Ovary (tissue), 9 donors: ENCODE data around the gene KCNQ4. TPM values are rescaled to one million over a fixed set of nuclear protein-coding genes. Genes with fewer than 3 reads are reported as not detected.
A peak's percentile ranks its signal among the peaks of the same experiment; 100 is the strongest.

ENCODE experiments used
- DNase-seq, 5 donors: peaks; one replicate each; pipeline ENCODE4 v3.0.0-alpha.2; 2019 to 2020
- H3K27ac ChIP-seq, 2 donors: fragments of 200-600 bp; one replicate each; pipeline versions ENCODE4 v1.5.1 to v1.8.0; 2019 to 2022
- H3K27me3 ChIP-seq: fragments of 200-600 bp; one replicate; pipeline ENCODE4 v1.8.0; 2022
- H3K36me3 ChIP-seq: fragments of 200-600 bp; sonication (generic); one replicate; pipeline ENCODE4 v1.5.1; 2019
- H3K4me1 ChIP-seq: one replicate; pipeline ENCODE4 v1.8.1; 2013; ENCODE audit warnings: mild to moderate bottlenecking, moderate library complexity; ENCODE audit not compliant: insufficient read depth
- H3K4me3 ChIP-seq: fragments of 200-600 bp; sonication (generic); one replicate; pipeline ENCODE4 v1.5.1; 2017
- H3K9me3 ChIP-seq, 2 donors: fragments of 200-600 bp in 1 of 2; sonication (generic) in 1 of 2; one replicate each; pipeline versions ENCODE4 v1.5.1 to v1.8.1; 2013 to 2019; ENCODE audit warnings: mild to moderate bottlenecking in 1 of 2, moderate library complexity in 1 of 2
- EP300 ChIP-seq: sonication (generic); formaldehyde crosslinking; IDR thresholded peaks from one replicate; pipeline ENCODE4 v1.6.1; 2017; ENCODE audit warnings: antibody characterized with exemption
- POLR2A ChIP-seq: fragments of 450-650 bp; IDR thresholded peaks from one replicate; pipeline ENCODE4 v1.6.1; 2017; ENCODE audit warnings: antibody characterized with exemption, mild to moderate bottlenecking, moderate library complexity
- WGBS, 3 donors: extraction: QIAGEN DNeasy Blood & Tissue Kit in 1 of 3; methylation state at CpG; one replicate each; pipeline versions ENCODE4 v1.1.5 to v1.1.7; 2013 to 2017; 5-methylcytosine and 5-hydroxymethylcytosine counted together
- intact Hi-C, 4 donors: fragments of 100-400 bp; cut with DNase I; formaldehyde crosslinking; loops; one replicate each; pipeline versions ENCODE4 v1.11.0 to v1.15.1; 2022 to 2023
- polyA plus RNA-seq, 2 donors: library from polyadenylated mRNA; stranded (reverse); fragments of 200-250 nt in 1 of 2; fragments of 350-450 nt in 1 of 2; fragmentation: Illumina TruSeq in 1 of 2; extraction: RNeasy Lipid Tissue Mini Kit (QIAGEN cat#74804) in 1 of 2; gene quantifications; one replicate each; pipeline ENCODE4 v1.2.3, GENCODE V29; 2013 to 2014
- total RNA-seq, 7 donors: library from RNA; depleted of rRNA in 2 of 7; stranded (reverse); fragments of >200 nt in 2 of 7; fragmentation: NEBNext Ultra II Directional in 3 of 7; extraction: Animal tissue kit (Norgen Biotek cat#: 25700) in 3 of 7; gene quantifications; one replicate each; pipeline versions ENCODE4 v1.1.0 to v1.2.4, GENCODE V29; 2016 to 2023
- TF ChIP-seq, protein P1 (sequence below), 3 donors: fragments of 450-650 bp in 2 of 3; fragments of 200-600 bp in 1 of 3; IDR thresholded peaks; one replicate each; pipeline versions ENCODE4 v1.5.1 to v1.8.0; 2016 to 2022; ENCODE audit warnings: antibody characterized with exemption in 3 of 3, mild to moderate bottlenecking in 1 of 3
- donor health status: DM: no; HTN: no; CAD: no; lungs with moderate emphysema.
- donor health status: DM: no; HTN: no; CAD: no.
- donor health status: Bipolar disorder and iron deficiency.
- donor health status: DM: yes; HTN: yes; CAD: no.
- donor health status: DM: no; HTN: no; CAD: no.
- donor health status: DM: yes; HTN: yes; CAD: no.

Gene KCNQ4
- total and polyA plus RNA-seq, 9 donors: 0.36 to 3.1 (median 0.84) TPM

DNA sequence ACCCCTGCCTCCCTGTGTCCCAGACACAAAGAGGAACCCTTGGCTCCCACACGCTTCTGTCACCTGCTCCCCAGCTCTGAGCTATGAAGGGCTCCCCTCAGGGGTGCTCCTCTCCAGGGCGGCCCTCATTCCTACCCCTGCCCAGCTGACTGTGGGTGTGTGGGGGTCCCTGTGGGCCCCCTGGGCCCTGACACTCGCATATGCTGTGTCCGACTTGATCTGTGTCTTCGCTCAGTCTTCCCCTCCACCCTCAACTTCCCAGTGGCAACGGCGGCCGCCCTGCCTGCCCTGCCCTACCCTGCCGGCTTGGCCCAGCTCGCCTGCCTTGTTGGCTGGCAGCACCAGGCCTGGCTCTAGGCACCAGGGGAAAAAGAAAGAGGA lies 1.2 kb downstream of the KCNQ4 start:
- H3K4me1 ChIP-seq: peaks cover 9% of the 10 kb centered on the region
- WGBS, 3 donors: 85 to 92% (median 92%) methylated on average over 10 of the region's 10 CpGs
- peak overlapping the region; percentile 50 for H3K4me3 ChIP-seq
- no peak overlapping the region for H3K27ac ChIP-seq
- intact Hi-C loops: loop anchor here in 1 of 4 donors (10.0 kb wide), 1 partner anchor 60 kb away; no protein-coding TSS in a partner anchor
- no peaks in the 10 kb centered on the region for H3K9me3 ChIP-seq
- H3K27me3 ChIP-seq: no peaks in the 10 kb centered on the region
- TF ChIP-seq POLR2A: no peak
- TF ChIP-seq EP300: no peak
- TF ChIP-seq, protein P1, sequence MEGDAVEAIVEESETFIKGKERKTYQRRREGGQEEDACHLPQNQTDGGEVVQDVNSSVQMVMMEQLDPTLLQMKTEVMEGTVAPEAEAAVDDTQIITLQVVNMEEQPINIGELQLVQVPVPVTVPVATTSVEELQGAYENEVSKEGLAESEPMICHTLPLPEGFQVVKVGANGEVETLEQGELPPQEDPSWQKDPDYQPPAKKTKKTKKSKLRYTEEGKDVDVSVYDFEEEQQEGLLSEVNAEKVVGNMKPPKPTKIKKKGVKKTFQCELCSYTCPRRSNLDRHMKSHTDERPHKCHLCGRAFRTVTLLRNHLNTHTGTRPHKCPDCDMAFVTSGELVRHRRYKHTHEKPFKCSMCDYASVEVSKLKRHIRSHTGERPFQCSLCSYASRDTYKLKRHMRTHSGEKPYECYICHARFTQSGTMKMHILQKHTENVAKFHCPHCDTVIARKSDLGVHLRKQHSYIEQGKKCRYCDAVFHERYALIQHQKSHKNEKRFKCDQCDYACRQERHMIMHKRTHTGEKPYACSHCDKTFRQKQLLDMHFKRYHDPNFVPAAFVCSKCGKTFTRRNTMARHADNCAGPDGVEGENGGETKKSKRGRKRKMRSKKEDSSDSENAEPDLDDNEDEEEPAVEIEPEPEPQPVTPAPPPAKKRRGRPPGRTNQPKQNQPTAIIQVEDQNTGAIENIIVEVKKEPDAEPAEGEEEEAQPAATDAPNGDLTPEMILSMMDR (IDR thresholded peaks at IDR 0.05): no peak
- no peak for DNase-seq
- no peaks in the 10 kb centered on the region for H3K36me3 ChIP-seq

DNA sequence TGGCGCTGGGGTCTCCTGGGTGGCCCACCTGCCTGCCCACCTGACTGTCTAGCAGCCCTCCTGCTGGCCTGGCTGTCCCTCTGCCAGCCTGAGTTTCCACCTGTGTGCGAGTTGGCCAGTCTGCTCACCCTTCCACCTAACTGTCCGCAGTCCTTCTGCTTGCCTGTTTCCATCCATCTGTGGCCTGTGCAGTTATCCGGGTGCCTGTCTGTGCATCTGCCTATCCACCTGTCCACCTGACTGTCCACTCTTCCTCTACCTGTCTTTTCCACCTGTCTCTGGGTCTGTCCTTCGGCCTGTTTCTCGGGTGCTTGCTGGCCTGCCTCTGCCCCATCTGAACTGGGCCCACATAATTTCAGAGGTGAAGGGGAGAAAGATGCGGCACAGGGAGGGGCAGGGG lies 1.9 kb downstream of the KCNQ4 start:
- Histone ChIP-seq H3K9me3 (no peaks in the 10 kb centered on the region), H3K36me3 (no peaks in the 10 kb centered on the region), H3K27ac (no peak overlapping the region), H3K4me3 (no peak overlapping the region), H3K4me1 (peaks cover 9% of the 10 kb centered on the region), H3K27me3 (no peaks in the 10 kb centered on the region)
- intact Hi-C loops: loop anchor here in 1 of 4 donors (10.0 kb wide), 1 partner anchor 59 kb away; no protein-coding TSS in a partner anchor
- TF ChIP-seq, protein P1 (IDR thresholded peaks at IDR 0.05): no peak
- no peak for TF ChIP-seq EP300
- no peak for TF ChIP-seq POLR2A
- no peak for DNase-seq
- WGBS, 3 donors: 94 to 96% (median 95%) methylated on average over 7 of the region's 7 CpGs

DNA sequence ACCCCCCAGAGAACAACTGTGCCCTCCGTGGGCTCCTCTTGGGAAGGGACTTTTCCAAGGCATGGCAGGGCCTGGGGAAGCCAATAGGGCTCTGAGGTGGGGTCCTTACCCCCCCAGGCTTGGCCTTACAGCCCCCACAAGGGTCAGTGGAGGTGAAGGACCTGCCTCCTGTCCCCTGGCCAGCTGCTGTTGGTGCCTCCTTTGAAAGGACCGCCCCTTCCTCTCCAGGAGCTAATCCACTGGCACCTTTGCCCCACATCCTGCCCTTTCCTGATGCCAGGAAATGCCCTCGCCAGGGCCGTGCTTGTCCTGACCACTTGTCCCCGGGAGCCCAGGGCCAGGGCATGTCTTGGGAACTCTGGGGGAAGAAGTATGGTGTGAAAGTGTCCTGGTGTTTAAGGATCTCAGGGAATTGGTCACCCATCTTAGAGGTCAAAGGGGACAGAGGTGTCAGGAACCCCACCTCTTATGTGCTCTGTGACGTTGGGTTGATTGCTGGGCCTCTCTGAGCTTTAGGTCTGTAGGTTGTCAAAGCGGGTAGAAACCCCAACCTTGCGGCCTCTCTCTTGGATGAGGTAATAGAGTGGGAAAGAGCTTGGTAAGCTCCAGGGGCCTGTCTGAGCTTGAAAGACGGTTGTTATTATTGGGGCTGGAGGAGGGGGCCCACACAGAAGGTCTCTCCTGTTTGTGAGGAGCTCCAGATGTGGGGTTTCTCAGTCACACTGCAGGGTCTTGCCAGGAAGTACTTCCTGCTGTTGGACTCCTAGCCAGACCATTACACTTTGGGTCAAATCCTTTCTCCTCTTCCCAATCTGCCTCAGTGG lies 2.8 kb downstream of the KCNQ4 start:
- Histone ChIP-seq H3K4me1 (peaks cover 9% of the 10 kb centered on the region), H3K4me3 (no peak overlapping the region), H3K36me3 (no peaks in the 10 kb centered on the region), H3K27me3 (no peaks in the 10 kb centered on the region), H3K27ac (no peak overlapping the region), H3K9me3 (no peaks in the 10 kb centered on the region)
- intact Hi-C loops: loop anchor here in 1 of 4 donors (10.0 kb wide), 1 partner anchor 58 kb away; no protein-coding TSS in a partner anchor
- TF ChIP-seq POLR2A (no peak), EP300 (no peak)
- TF ChIP-seq, protein P1 (IDR thresholded peaks at IDR 0.05): no peak
- DNase-seq: peak in 1 of 5 donors; percentile 22
- 82 to 89% (median 82%) methylated on average over 9 of the region's 9 CpGs for whole genome bisulfite sequencing, 3 donors

DNA sequence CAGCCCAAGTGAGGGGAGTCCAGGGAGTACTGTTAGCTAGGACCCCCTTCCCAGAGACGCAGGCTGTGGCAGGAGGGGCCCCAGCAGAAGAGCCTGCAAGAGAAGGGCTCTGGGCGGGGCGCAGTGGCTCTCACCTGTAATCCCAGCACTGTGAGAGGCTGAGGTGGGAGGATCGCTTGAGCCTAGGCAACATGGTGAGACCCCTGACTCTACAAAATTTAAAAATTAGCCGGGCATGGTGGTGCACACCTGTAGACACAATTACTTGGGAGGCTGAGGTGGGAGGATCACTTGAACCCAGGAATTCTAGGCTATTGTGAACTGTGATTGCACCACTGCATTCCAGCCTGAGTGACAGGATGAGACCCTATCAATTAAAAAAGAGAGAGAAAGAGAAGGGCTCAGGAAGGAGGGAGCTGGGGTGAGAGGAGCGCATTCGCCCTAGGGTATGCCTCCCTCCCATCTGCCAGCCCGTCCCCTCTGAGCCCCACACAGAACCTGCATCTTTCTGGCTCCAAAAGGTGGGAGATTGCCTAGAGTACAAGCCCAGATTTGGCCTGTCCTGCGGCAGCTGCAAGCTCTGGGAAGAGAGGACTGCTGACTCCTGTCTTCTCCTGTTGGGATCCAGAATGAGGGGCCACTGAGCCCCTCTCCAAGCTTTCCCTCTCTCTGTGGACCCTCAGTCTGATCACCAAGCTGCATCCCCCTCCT lies 3.6 kb downstream of the KCNQ4 start:
- H3K27ac ChIP-seq: no peak overlapping the region
- H3K9me3 ChIP-seq: no peaks in the 10 kb centered on the region
- intact Hi-C loops: loop anchor here in 1 of 4 donors (10.0 kb wide), 1 partner anchor 58 kb away; no protein-coding TSS in a partner anchor
- H3K4me1 ChIP-seq: peaks cover 9% of the 10 kb centered on the region
- DNase-seq: no peak
- no peaks in the 10 kb centered on the region for H3K27me3 ChIP-seq
- TF ChIP-seq EP300: no peak
- TF ChIP-seq, protein P1 (IDR thresholded peaks at IDR 0.05): no peak
- no peak for TF ChIP-seq POLR2A
- no peaks in the 10 kb centered on the region for H3K36me3 ChIP-seq
- no peak overlapping the region for H3K4me3 ChIP-seq
- WGBS, 3 donors: 80 to 94% (median 94%) methylated on average over 9 of the region's 9 CpGs
